Astrocyte (in vitro differentiated cells and primary cell): ENCODE results near the gene GKN2. TPM values are rescaled to one million over a fixed set of nuclear protein-coding genes. Genes with fewer than 3 reads are reported as not detected.

ENCODE experiments used
- DNase-seq: peaks from one replicate; pipeline ENCODE4 v3.0.0-alpha.2; 2010; ENCODE audit warnings: low read depth
- FAIRE-seq: peaks from 2 replicates; lab custom pipeline; 2011; peaks lifted over from hg19 to GRCh38; lab: Jason Lieb, UNC
- H2AFZ ChIP-seq: 2 replicates; pipeline ENCODE4 v1.6.0; 2012; ENCODE audit warnings: low read depth, low read length, inconsistent platforms
- H3K27ac ChIP-seq: 2 replicates; pipeline ENCODE4 v1.5.1; 2011; ENCODE audit warnings: low read depth, low read length, inconsistent platforms
- H3K27me3 ChIP-seq: 2 replicates; pipeline ENCODE4 v1.6.0; 2011; ENCODE audit warnings: low read length, inconsistent platforms; ENCODE audit not compliant: insufficient read depth
- H3K36me3 ChIP-seq: 2 replicates; pipeline ENCODE4 v1.5.1; 2011; ENCODE audit warnings: low read length, inconsistent platforms; ENCODE audit not compliant: insufficient read depth
- H3K4me1 ChIP-seq: 2 replicates; pipeline ENCODE4 v1.5.1; 2011; ENCODE audit warnings: low read length, inconsistent platforms; ENCODE audit not compliant: insufficient read depth
- H3K4me2 ChIP-seq: 2 replicates; pipeline ENCODE4 v1.6.0; 2012; ENCODE audit warnings: low read length, inconsistent platforms
- H3K4me3 ChIP-seq: 2 replicates; pipeline ENCODE4 v1.5.1; 2011; ENCODE audit warnings: low read depth, mild to moderate bottlenecking, low read length, inconsistent platforms; ENCODE audit not compliant: insufficient read depth
- H3K79me2 ChIP-seq: 2 replicates; pipeline ENCODE4 v1.6.0; 2012; ENCODE audit warnings: mild to moderate bottlenecking, low read length, inconsistent platforms; ENCODE audit not compliant: insufficient read depth
- H3K9ac ChIP-seq: 2 replicates; pipeline ENCODE4 v1.6.0; 2012; ENCODE audit warnings: mild to moderate bottlenecking, low read length, inconsistent platforms
- H3K9me3 ChIP-seq: 2 replicates; pipeline ENCODE4 v1.5.1; 2012; ENCODE audit warnings: low read depth, mild to moderate bottlenecking, low read length, inconsistent platforms; ENCODE audit not compliant: insufficient read depth
- H4K20me1 ChIP-seq: 2 replicates; pipeline ENCODE4 v1.6.0; 2012; ENCODE audit warnings: low read length, inconsistent platforms; ENCODE audit not compliant: insufficient read depth
- H3K27ac Mint-ChIP-seq: one replicate; pipeline ENCODE4 v1.8.0; 2021; ENCODE audit warnings: mild to moderate bottlenecking, mixed read lengths; ENCODE audit not compliant: unreplicated experiment
- H3K27me3 Mint-ChIP-seq: one replicate; pipeline ENCODE4 v1.8.0; 2021; ENCODE audit warnings: low read depth, mixed read lengths; ENCODE audit not compliant: unreplicated experiment
- H3K36me3 Mint-ChIP-seq: one replicate; pipeline ENCODE4 v1.8.0; 2021; ENCODE audit warnings: low read depth, mixed read lengths; ENCODE audit not compliant: unreplicated experiment
- H3K4me1 Mint-ChIP-seq: one replicate; pipeline ENCODE4 v1.8.0; 2021; ENCODE audit warnings: low read depth, mixed read lengths; ENCODE audit not compliant: unreplicated experiment
- H3K4me3 Mint-ChIP-seq: one replicate; pipeline ENCODE4 v1.8.0; 2021; ENCODE audit warnings: mild to moderate bottlenecking, moderate library complexity, mixed read lengths; ENCODE audit not compliant: unreplicated experiment
- H3K9me3 Mint-ChIP-seq: one replicate; pipeline ENCODE4 v1.8.0; 2021; ENCODE audit warnings: mild to moderate bottlenecking, mixed read lengths; ENCODE audit not compliant: unreplicated experiment
- EZH2 ChIP-seq: IDR thresholded peaks from 2 replicates; pipeline ENCODE4 v1.6.1; 2012; ENCODE audit warnings: mild to moderate bottlenecking, low read length, inconsistent platforms; ENCODE audit not compliant: insufficient read depth
- total RNA-seq: library from RNA; stranded (reverse); gene quantifications from 2 replicates; pipeline ENCODE4 v1.2.1, GENCODE V29; 2021
- TF ChIP-seq, protein P1 (sequence below): IDR thresholded peaks from 2 replicates; pipeline ENCODE4 v1.5.1; 2011; ENCODE audit warnings: low read depth, mild to moderate bottlenecking, inconsistent platforms, low read length, moderate library complexity; ENCODE audit not compliant: insufficient read depth

Gene GKN2
- total RNA-seq, 1 donor from 2014 or later: not detected

DNA sequence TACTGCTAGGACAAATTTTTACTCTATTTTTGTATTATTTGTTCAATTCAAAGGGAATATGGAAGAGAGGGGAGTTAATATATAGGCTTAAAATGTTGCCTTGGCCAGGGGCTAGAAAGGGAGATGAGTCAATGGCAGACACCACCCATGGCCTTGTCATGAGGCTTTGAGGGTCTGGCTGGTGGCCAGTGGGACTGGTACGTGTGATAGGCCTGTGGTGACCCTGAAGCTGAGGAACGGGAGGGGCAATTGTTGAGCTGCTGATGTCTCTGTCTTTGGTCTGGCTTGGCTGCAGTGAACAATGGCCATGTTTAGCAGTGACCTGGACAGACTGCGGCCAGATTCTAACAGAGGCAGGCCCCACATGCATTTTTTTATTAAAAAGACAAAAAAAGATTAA lies 40.2 kb upstream of the GKN2 start:
- H3K27ac Mint-ChIP-seq: no peak overlapping the region
- no peak overlapping the region for H3K4me2 ChIP-seq
- peaks cover 6% of the 10 kb centered on the region for H3K9me3 Mint-ChIP-seq
- H3K4me1 ChIP-seq: peaks cover 4% of the 10 kb centered on the region
- H3K4me1 Mint-ChIP-seq: peaks cover 3% of the 10 kb centered on the region
- H3K36me3 ChIP-seq: no peaks in the 10 kb centered on the region
- no peaks in the 10 kb centered on the region for H4K20me1 ChIP-seq
- no peak for FAIRE-seq
- H3K79me2 ChIP-seq: no peaks in the 10 kb centered on the region
- H3K27me3 ChIP-seq: peaks cover 2% of the 10 kb centered on the region
- H3K4me3 Mint-ChIP-seq: no peak overlapping the region
- no peaks in the 10 kb centered on the region for H3K9me3 ChIP-seq
- H3K4me3 ChIP-seq: no peak overlapping the region
- no peaks in the 10 kb centered on the region for H3K36me3 Mint-ChIP-seq
- TF ChIP-seq, protein P1, sequence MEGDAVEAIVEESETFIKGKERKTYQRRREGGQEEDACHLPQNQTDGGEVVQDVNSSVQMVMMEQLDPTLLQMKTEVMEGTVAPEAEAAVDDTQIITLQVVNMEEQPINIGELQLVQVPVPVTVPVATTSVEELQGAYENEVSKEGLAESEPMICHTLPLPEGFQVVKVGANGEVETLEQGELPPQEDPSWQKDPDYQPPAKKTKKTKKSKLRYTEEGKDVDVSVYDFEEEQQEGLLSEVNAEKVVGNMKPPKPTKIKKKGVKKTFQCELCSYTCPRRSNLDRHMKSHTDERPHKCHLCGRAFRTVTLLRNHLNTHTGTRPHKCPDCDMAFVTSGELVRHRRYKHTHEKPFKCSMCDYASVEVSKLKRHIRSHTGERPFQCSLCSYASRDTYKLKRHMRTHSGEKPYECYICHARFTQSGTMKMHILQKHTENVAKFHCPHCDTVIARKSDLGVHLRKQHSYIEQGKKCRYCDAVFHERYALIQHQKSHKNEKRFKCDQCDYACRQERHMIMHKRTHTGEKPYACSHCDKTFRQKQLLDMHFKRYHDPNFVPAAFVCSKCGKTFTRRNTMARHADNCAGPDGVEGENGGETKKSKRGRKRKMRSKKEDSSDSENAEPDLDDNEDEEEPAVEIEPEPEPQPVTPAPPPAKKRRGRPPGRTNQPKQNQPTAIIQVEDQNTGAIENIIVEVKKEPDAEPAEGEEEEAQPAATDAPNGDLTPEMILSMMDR: no peak
- no peak for TF ChIP-seq EZH2
- H3K27ac ChIP-seq: no peak overlapping the region
- H3K9ac ChIP-seq: no peak overlapping the region
- peaks cover 7% of the 10 kb centered on the region for H3K27me3 Mint-ChIP-seq
- no peak overlapping the region for H2AFZ ChIP-seq
- no peak for DNase-seq

DNA sequence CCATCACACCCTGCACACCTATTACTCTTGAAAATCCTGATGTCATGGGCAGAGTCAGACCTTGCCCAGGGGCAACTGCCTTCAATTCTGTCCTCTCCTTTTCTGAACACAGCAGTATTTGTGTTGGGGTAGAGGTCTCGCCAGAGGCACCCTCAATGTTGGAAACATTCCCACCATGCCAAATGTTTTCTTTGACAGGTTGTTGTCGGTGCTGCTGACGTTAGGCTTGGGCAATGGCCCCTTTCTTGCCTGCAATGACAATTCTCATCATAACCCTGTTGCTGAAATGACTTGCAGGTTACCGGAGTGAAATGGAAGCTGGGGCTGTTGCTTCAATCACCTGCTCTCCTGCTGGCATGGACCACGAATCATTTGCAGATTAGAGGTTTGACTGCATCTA lies 39.6 kb upstream of the GKN2 start:
- H3K4me3 ChIP-seq: no peak overlapping the region
- TF ChIP-seq EZH2: no peak
- TF ChIP-seq, protein P1: no peak
- H3K27ac ChIP-seq: no peak overlapping the region
- H2AFZ ChIP-seq: no peak overlapping the region
- no peak for DNase-seq
- H3K9ac ChIP-seq: no peak overlapping the region
- no peak overlapping the region for H3K4me3 Mint-ChIP-seq
- no peaks in the 10 kb centered on the region for H3K36me3 ChIP-seq
- no peak overlapping the region for H3K27ac Mint-ChIP-seq
- peaks cover 2% of the 10 kb centered on the region for H3K27me3 ChIP-seq
- no peaks in the 10 kb centered on the region for H3K79me2 ChIP-seq
- no peaks in the 10 kb centered on the region for H4K20me1 ChIP-seq
- H3K36me3 Mint-ChIP-seq: no peaks in the 10 kb centered on the region
- H3K4me1 Mint-ChIP-seq: peaks cover 3% of the 10 kb centered on the region
- no peaks in the 10 kb centered on the region for H3K9me3 ChIP-seq
- H3K4me1 ChIP-seq: peaks cover 4% of the 10 kb centered on the region
- peaks cover 7% of the 10 kb centered on the region for H3K27me3 Mint-ChIP-seq
- no peak overlapping the region for H3K4me2 ChIP-seq
- FAIRE-seq: no peak
- peaks cover 6% of the 10 kb centered on the region for H3K9me3 Mint-ChIP-seq

DNA sequence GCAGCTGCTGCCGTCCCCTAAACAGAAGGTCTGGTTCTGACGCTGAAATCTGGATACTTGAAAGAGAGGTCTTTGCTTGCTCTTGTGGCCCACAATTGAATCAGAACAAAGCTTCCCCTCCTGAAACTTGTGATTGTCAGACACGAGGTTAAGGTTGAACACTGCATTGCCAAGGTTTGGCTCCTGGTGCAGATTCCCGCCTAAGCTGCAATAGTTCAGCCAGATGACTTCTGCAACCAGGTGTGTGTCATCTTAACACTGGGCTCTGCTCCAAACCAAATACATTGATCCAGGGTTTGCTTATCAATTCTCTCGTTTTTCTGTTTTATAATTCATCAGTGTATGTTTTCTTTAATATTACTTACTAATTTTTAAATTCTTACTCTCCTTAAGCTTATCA lies 36.3 kb upstream of the GKN2 start:
- Histone ChIP-seq H3K9me3 (no peaks in the 10 kb centered on the region), H3K36me3 (no peaks in the 10 kb centered on the region), H3K27me3 (peaks cover 2% of the 10 kb centered on the region), H3K27ac (no peak overlapping the region), H3K9ac (no peak overlapping the region), H3K4me3 (no peak overlapping the region), H4K20me1 (no peaks in the 10 kb centered on the region), H3K4me2 (no peak overlapping the region), H2AFZ (no peak overlapping the region), H3K4me1 (no peaks in the 10 kb centered on the region), H3K79me2 (no peaks in the 10 kb centered on the region)
- Mint-ChIP-seq H3K27ac (no peak overlapping the region), H3K36me3 (no peaks in the 10 kb centered on the region), H3K4me1 (no peaks in the 10 kb centered on the region), H3K27me3 (no peaks in the 10 kb centered on the region), H3K4me3 (no peak overlapping the region), H3K9me3 (peaks cover 3% of the 10 kb centered on the region)
- TF ChIP-seq, protein P1: no peak
- no peak for TF ChIP-seq EZH2
- no peak for FAIRE-seq
- no peak for DNase-seq
